IPS-18c (cell line): ENCODE results near the gene NOVA2.

ENCODE experiments used
- H3K4me3 ChIP-seq: 2 replicates; pipeline ENCODE4 v1.7.0; 2013; ENCODE audit warnings: low read depth, mild to moderate bottlenecking, low read length, moderate library complexity; ENCODE audit not compliant: insufficient read depth
- H3K9me3 ChIP-seq: one replicate; pipeline ENCODE4 v1.6.1; 2013; ENCODE audit warnings: mild to moderate bottlenecking, low read length, moderate library complexity; ENCODE audit not compliant: control insufficient read depth, insufficient read depth

The NOVA2 gene

GRCh38 chr19:45973553-45974338 lies at the start of gene NOVA2:
NOVA2 (minus strand) TSS chr19:45973865; CDS start chr19:45973351, 514 bp downstream.
- no peaks in the 10 kb centered on the region for H3K9me3 ChIP-seq
- H3K4me3 ChIP-seq = peak within 1 kb of the TSS; percentile 57

- Histone ChIP-seq H3K4me3 (no peak overlapping the region), H3K9me3 (no peaks in the 10 kb centered on the region)
Observed at GRCh38 chr19:46023311-46023779, 49.7 kb upstream of the NOVA2 start.

GRCh38 chr19:46022431-46023310 lies 49.0 kb upstream of the NOVA2 start, which contains the start of gene PGLYRP1:
PGLYRP1 (minus strand) TSS chr19:46023053; CDS start chr19:46023021, 32 bp downstream.
- Histone ChIP-seq H3K9me3 (no peaks in the 10 kb centered on the region), H3K4me3 (no peak within 1 kb of the TSS)

GRCh38 chr19:46022061-46022430 lies 48.4 kb upstream of the NOVA2 start:
- no peak overlapping the region for H3K4me3 ChIP-seq
- H3K9me3 ChIP-seq = no peaks in the 10 kb centered on the region

- Histone ChIP-seq H3K4me3 (no peak overlapping the region), H3K9me3 (no peaks in the 10 kb centered on the region)
Observed at GRCh38 chr19:46021531-46022041, 47.9 kb upstream of the NOVA2 start.

GRCh38 chr19:46020819-46021125 lies 47.1 kb upstream of the NOVA2 start:
- Histone ChIP-seq H3K9me3 (no peaks in the 10 kb centered on the region), H3K4me3 (no peak overlapping the region)

GRCh38 chr19:46019270-46019669 lies 45.6 kb upstream of the NOVA2 start:
- Histone ChIP-seq H3K9me3 (no peaks in the 10 kb centered on the region), H3K4me3 (no peak overlapping the region)

GRCh38 chr19:46018729-46019251 lies 45.1 kb upstream of the NOVA2 start:
- H3K9me3 ChIP-seq = no peaks in the 10 kb centered on the region
- no peak overlapping the region for H3K4me3 ChIP-seq

- H3K9me3 ChIP-seq = no peaks in the 10 kb centered on the region
- no peak overlapping the region for H3K4me3 ChIP-seq
Observed at GRCh38 chr19:46017874-46018675, 44.4 kb upstream of the NOVA2 start.

- no peaks in the 10 kb centered on the region for H3K9me3 ChIP-seq
- H3K4me3 ChIP-seq = no peak overlapping the region; the same call in 1 of the 2 replicates
Observed at GRCh38 chr19:46017095-46017429, 43.4 kb upstream of the NOVA2 start.

- H3K9me3 ChIP-seq = no peaks in the 10 kb centered on the region
- H3K4me3 ChIP-seq = peak overlapping the region; percentile 31
Observed at GRCh38 chr19:46016426-46017094, 42.9 kb upstream of the NOVA2 start.

- H3K4me3 ChIP-seq = peak overlapping the region; percentile 31
Observed at GRCh38 chr19:46015687-46016425, 42.2 kb upstream of the NOVA2 start.

GRCh38 chr19:46014941-46015686 lies 41.4 kb upstream of the NOVA2 start:
- H3K4me3 ChIP-seq = peak overlapping the region; percentile 39
- H3K9me3 ChIP-seq = no peaks in the 10 kb centered on the region

More at GRCh38 chr19:46015687-46016425, 42.2 kb upstream of the NOVA2 start:
- H3K9me3 ChIP-seq = no peaks in the 10 kb centered on the region

- H3K4me3 ChIP-seq = peak overlapping the region; percentile 39; the same call in 1 of the 2 replicates
- no peaks in the 10 kb centered on the region for H3K9me3 ChIP-seq
Observed at GRCh38 chr19:46014534-46014933, 40.9 kb upstream of the NOVA2 start.
